ENCODE results near the gene DENND5B. TPM values are rescaled to one million over a fixed set of nuclear protein-coding genes. Genes with fewer than 3 reads are reported as not detected.
A peak's percentile ranks its signal among the peaks of the same experiment; 100 is the strongest.
"Not testable (repeated sequence)": the region's sequence is repeated elsewhere in the genome, so short reads cannot be mapped to it uniquely, and the experiment has no call there.

Gene DENND5B
- total RNA-seq, 1 experiment from 2014 or later: 13.5 TPM

DNA sequence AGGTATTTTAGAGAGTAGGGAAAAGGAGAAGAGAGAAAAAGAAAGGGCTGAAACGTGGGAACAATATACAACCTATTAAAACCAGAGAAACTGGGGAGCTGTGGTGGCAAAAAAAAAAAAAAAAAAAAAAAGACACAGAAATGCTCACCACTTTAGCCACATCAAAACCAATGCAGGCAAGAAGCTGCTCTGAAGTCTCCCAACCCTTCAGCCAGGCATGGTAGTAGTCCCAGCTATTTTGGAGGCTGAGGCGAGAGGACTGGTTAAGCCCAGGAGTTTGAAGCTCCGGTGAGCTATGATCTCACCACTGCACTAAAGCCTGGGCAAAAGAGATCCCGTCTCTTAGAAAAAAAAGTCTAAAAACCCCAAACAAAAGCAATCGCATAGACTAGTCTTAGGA is 33.2 kb downstream of the DENND5B start:
- no peak for DNase-seq (ENCODE audit: low read depth)

- not testable (repeated sequence) for DNase-seq (ENCODE audit: low read depth)
Measured at GRCh38 chr12:31555466-31555865, 35.5 kb downstream of the DENND5B start.

- DNase-seq (ENCODE audit: low read depth): not testable (repeated sequence)
Measured at GRCh38 chr12:31550590-31550989, 40.3 kb downstream of the DENND5B start.

DNA sequence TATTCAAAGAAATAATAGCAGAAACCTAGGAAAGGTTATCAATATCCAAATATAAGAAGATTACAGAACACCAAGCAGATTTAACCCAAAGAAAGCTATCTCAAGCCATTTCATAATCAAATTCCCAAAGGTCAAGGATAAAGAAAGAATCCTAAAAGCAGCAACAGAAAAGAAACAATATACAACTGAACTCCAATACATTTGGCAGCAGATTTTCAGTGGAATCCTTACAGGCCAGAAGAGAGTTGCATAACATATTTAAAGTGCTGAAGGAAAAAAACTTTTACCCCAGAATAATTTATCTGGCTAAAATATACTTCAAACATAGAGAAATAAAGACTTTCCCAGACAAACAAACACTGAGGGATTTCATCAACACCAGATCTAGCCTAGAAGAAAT is 54.3 kb downstream of the DENND5B start:
- no peak for DNase-seq (ENCODE audit: low read depth)

DNA sequence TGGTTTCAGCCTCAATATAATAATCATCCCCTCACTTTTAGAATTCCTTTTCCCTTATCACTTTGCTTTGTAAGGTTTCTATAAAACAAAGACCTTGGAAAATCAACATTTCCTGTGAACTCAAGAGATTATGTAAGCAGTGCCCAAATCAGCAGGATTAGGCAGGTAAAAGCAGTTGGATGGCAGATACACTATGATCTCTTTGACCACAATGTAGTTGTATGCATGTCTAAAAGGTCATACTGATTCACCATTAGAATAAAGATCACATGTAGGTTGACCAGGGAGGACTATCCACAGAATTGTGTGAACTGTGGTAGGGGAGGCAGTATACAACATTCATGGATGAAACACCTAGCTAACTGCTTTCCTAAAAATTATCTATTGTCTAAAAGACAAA is 57.5 kb downstream of the DENND5B start:
- no peak for DNase-seq (ENCODE audit: low read depth)

GRCh38 chr12:31531893-31532292 is 59.0 kb downstream of the DENND5B start:
- no peak for DNase-seq (ENCODE audit: low read depth)

- DNase-seq (ENCODE audit: low read depth): no peak
Measured at GRCh38 chr12:31528095-31528494, 62.8 kb downstream of the DENND5B start.

DNA sequence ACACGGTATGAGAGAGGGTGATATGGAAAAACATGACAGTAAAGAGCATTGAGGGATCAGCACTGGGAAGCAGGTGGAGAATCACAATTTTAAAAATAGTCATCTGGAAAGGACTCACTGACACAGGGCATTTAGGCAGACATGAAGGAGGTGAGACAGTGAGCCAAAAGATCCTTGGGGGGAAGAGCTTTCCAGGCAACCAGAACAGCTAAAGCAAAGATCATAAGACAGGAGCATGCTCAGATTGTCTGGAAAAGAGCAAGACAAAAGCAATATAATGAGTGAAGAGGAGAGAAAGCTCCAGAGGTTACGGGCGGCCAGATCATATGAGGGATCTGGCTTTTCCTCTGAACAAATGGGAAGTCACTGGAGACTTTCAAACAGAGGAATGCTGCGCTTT is 63.9 kb downstream of the DENND5B start:
- no peak for DNase-seq (ENCODE audit: low read depth)

GRCh38 chr12:31526158-31526546 is 64.8 kb downstream of the DENND5B start:
- DNase-seq (ENCODE audit: low read depth): no peak

DNA sequence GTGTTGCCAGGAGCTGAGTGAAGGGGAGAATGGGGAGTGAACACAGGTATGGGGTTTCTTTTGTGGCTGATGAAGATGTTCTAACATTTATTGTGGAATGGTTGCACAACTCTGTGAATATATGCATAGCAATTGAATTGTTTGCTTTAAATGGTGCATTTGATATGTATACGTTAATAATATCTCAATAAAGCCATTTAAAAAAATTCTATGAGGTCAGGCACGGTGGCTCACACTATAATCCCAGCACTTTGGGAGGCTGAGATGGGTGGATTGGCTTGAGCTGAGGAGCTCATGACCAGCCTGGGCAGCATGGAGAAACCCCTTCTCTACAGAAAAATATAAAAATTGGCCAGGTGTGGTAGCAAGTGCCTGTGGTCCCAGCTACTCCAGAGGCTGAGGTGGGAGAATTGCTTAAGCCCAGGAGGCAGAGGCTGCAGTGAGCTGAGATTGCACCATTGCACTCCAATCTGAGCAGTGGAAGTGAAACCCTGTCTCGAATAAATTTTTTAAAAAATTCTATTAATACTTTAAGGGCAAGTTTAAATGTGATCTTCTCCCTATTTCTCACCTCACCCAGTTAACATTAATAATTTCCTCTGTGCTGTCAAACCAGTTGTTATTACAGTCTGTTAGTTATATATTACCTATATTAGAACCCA is 65.3 kb downstream of the DENND5B start:
- DNase-seq (ENCODE audit: low read depth): no peak

- DNase-seq (ENCODE audit: low read depth): peak; percentile 49
Measured at GRCh38 chr12:31524791-31525495, 66.0 kb downstream of the DENND5B start.

DNA sequence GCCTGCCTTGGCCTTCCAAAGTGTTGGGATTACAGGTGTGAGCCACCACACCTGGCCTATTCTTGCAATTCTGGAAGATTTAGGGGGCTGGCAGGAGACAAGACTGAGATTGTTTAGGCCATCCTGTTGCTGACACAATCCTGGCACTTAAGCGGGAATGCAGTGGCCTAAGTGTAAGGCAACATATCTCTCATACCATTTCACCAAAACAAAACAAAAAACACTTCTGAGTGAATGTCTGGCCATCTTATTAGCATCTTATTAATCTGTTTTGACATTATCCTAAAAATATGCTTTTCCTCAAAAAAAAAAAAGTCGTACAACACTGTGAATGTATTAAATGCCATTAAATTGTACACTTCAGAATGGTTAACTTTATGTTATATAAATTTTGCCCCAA is 67.6 kb downstream of the DENND5B start:
- DNase-seq (ENCODE audit: low read depth): no peak

DNA sequence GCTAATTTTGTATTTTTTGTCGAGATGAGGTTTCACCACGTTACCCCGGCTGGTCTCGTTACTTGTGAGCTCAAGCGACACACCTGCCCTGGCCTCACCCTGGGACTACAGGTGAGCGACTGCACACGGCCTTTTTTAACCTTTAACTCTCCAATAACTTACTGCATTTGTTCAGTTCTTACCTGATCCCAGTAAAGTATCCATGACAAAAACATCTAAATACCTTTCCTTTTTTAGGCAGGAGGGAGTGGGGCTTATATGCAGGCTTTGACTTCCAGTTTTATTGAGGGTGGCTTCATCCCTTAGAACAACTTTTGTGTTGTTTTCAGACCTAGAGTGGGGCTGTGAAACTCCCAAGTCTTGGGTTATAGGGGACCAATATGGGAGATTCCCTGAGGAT is 68.3 kb downstream of the DENND5B start:
- DNase-seq (ENCODE audit: low read depth): no peak

GRCh38 chr12:31521964-31522363 is 69.0 kb downstream of the DENND5B start:
- no peak for DNase-seq (ENCODE audit: low read depth)

DNA sequence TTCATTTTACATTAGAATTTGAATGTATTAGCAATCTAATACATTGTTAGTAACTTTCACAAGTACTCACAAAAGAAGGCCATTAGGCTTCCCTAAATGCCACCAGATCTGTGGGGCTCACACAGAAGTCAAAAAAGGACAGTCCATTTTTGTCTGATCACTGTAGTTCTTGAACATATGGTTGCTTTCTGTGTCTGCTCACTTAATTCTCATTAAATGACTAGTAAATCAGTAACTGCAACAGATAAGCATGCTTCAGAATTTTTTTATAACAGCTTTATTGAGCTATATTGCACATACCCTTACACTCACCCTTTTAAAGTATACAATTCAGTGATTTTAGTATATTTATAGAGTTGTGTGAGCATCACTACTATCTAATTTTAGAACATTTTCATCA is 71.4 kb downstream of the DENND5B start:
- no peak for DNase-seq (ENCODE audit: low read depth)

GRCh38 chr12:31518680-31519227 is 72.2 kb downstream of the DENND5B start:
- peak; percentile 98 for DNase-seq (ENCODE audit: low read depth)

DNA sequence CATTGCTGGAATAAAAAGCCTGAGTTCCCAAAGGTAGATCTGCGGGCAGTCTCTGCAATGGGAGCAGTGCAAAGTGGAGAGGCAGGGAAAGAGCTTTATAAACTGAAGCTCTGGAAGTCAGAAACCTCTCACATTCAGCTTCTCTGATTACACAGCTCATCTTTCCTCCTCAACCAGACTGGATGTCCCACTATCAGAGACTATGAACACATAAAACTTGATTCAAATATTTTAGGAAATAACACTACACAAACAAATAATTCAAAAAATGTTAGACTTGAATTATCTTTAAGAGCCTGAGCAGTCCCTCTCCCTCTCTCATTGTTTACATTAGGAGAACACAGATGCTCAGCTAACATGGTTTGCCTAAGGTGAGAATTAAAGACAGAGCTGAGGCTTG is 72.9 kb downstream of the DENND5B start:
- no peak for DNase-seq (ENCODE audit: low read depth)

DNA sequence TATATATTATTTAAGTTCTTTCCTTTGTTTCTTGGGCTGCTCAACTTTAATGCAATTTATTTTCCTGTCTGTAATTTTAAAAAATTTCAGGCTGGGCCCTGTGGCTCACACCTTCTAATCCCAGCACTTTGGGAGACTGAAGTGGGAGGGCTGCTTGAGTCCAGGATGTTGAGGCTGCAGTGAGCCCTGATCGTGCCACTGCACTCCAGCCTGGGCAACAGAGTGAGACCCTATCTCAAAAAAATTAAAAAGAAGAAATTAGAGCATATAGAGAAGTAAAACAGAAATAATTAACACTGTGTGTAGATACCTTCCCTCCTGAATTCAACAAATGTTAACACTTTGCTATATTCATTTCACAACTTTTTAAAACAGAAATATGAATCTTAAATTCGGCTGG is 74.2 kb downstream of the DENND5B start:
- no peak for DNase-seq (ENCODE audit: low read depth)

- DNase-seq (ENCODE audit: low read depth): no peak
Measured at GRCh38 chr12:31514912-31515311, 76.0 kb downstream of the DENND5B start.

DNA sequence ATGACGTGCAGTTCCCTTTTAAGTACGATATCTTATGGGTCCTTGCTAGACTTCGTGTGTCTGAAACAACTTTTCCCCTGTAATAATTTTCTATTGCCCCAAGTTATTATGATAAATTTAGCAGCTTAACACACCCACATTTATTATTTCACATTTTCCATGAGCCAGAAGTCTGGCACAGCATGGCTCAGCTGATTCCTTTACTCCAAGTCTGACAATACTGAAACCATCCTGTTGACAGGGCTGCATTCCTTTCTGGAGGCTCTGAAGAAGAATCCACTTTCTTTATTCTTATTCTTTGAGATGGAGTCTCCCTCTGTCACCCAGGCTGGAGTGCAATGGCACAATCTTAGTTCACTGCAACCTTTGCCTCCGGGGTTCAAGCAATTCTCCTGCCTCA is 80.9 kb downstream of the DENND5B start:
- DNase-seq (ENCODE audit: low read depth): no peak

GRCh38 chr12:31508436-31509150 is 82.3 kb downstream of the DENND5B start:
- DNase-seq (ENCODE audit: low read depth): no peak

GRCh38 chr12:31507966-31508365 is 83.0 kb downstream of the DENND5B start:
- no peak for DNase-seq (ENCODE audit: low read depth)

Data from RPMI7951 (cell line).